Measurements from ENCODE around the gene UQCR11.
A peak's percentile ranks its signal among the peaks of the same experiment; 100 is the strongest.

UQCR11 gene

DNA sequence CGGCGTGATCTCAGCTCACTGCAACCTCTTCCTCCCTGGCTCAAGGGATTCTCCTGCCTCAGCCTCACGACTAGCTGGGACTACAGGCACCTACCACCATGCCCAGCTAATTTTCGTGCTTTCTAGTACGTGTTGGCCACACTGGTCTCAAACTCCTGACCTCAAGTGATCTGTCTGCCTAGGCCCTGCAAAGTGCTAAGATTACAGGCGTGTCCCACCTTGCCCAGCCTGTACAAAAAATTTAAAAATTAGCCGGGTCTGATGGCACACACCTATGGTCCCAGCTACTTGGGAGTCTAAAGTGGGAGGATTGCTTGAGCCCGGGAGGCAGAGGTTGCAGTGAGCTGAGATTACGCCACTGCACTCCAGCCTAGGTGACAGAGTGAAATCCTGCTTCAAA lies 32.5 kb downstream of the UQCR11 start:
- DNase-seq (ENCODE audit: insufficient read length, low spot score) = no peak
- no peak for FAIRE-seq

DNA sequence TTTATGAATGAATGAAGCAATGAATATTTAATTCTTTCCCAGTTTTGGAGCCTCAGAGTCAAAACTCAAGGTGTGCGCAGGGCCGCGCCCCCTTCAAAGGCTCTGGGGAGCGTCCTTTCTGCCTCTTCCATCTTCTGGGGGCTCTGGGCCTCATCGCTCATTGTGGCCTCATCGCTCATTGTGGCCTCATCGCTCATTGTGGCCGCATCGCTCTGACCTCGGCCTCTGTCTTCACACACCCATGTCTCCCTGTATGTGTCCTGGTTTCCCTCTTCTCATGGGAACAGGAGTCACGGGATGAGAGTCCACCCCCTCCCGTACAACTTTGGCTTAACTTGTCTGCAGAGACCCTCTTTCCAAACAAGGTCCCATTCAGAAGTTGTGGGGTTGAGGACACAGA lies 33.9 kb downstream of the UQCR11 start:
- DNase-seq (ENCODE audit: insufficient read length, low spot score) (no peak), FAIRE-seq (no peak)

DNA sequence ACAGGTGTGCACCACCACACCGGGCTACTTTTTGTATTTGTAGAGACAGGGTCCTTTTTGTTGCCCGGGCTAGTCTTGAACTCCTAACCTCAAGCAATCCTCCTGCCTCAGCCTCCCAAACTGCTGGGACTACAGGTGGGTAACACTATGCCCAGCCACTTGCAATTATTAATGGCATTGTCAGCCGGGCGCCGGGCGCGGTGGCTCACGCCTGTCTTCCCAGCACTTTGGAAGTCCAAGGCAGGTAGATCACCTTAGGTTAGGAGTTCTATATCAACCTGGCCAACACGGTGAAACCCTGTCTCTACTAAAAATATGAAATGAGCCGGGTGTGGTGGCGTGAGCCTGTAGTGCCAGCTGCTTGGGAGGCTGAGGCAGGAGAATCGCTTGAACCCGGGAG lies 34.4 kb downstream of the UQCR11 start:
- DNase-seq (ENCODE audit: insufficient read length, low spot score) (no peak), FAIRE-seq (no peak)

DNA sequence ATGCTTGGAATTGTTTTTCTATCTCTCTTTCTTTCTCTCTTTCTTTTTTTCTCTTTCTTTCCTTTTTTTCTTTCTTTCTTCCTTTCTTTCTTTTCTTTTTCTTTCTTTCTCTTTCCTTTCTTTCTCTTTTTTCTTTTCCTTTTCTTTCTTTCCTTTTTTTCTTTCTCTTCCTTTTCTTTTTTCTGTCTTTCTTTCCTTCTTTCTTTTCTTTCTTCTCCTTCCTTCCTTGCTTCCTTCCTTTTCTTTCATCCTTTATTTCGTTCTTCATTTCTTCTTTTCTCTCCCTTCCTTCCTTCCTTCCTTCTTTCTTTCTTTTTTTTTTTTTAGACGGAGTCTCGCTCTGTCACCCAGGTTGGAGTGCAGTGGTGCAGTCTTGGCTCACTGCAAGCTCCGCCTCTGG lies 35.3 kb downstream of the UQCR11 start:
- DNase-seq (ENCODE audit: insufficient read length, low spot score) = no peak
- no peak for FAIRE-seq

DNA sequence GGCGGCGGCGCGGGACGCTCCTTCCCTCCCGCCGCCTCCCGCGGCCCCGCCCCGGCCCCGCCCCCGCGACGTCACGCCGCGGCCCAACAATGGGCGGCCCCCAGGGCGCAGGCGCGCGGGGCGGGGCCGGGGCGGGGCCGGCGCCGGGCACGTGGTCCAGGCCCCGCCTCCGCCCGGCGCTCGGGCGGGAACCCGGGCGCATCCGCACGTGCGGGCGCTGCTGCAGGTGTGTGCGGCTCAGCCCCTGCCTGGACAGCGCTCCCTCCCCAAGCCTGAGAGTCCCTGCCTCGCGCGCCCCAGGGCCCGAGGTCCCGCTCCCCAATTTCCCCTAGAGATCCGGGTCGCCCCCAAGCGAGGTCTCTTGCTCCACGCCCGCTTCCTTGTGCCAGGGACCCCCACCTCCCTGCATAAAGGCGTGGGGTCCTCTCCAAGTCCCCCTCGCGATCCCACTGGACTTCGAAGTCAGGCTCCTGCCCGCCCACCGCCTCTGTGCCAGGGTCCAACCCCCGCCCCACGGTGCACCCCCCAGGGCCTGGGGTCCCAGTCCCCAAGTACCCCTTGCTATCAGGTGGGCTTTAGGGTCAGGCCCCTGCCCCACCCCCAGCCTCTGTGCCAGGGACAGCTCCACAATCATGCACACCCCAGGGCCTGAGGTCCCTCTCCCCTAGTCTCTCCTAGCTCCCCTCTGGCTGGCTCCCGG lies 36.8 kb downstream of the UQCR11 start, which contains the start of gene MEX3D:
TSS of gene MEX3D (minus strand) at position 6 of the 700 bp plus-strand sequence. CDS start 267 bp downstream, outside the sequence.
- DNase-seq (ENCODE audit: insufficient read length, low spot score) (peak; percentile 86), FAIRE-seq (no peak)

DNA sequence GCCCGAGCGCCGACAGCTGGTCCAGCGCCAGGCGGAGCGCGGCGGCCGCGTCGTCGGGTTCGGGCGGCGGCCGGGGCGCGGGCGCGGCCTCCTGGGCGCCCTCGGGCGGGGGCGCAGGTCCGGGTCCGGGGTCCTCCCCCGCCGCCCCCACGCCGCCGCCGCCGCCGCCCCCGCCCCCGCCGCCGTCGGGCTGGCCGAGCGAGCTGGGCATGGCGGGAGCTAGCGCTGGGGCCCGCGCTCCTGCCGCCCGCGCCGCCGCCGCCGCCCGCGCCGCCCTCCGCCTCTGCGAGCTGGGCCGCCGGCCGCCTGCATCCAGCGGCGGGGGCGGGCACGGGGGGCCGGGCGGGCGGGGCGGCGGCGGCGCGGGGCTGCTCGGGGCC lies 37.4 kb downstream of the UQCR11 start:
- FAIRE-seq (no peak), DNase-seq (ENCODE audit: insufficient read length, low spot score) (no peak)

DNA sequence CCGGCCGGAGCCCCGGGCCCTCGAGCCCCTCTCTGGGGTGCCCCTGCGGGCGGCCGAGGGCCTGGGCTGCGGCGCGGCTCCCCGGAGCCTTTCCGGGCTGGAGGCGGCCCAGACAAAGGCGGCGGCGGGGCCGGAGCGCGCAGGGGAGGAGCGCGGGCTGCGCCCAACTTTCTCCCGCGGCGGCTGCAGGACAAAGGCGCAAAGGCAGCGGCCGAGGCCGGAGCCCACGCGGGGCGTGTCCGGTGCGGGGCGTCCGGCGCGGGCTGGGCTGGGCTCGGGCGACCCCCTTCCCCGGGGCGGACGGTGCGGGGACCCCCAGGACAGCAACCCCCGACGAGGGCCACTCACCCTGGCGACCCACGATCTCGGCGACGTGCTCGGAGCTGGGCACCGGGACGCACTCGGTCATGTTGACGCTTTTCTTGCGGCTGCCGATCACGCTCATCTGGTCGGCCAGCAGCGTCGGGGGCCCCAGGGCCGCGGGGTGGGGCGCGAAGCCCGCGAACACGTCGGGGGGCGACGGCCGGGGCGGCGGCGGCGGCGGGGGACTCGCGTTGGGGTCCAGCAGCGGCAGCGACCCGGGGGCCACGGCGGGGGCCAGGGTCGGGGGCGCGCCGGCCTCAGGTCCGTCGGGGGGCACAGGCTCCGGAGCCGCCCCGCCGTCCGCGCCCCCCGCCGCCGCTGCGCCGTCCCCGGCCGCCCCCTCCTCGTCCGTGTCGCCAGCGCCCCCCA lies 38.0 kb downstream of the UQCR11 start:
- no peak for DNase-seq (ENCODE audit: insufficient read length, low spot score)
- FAIRE-seq = no peak

DNA sequence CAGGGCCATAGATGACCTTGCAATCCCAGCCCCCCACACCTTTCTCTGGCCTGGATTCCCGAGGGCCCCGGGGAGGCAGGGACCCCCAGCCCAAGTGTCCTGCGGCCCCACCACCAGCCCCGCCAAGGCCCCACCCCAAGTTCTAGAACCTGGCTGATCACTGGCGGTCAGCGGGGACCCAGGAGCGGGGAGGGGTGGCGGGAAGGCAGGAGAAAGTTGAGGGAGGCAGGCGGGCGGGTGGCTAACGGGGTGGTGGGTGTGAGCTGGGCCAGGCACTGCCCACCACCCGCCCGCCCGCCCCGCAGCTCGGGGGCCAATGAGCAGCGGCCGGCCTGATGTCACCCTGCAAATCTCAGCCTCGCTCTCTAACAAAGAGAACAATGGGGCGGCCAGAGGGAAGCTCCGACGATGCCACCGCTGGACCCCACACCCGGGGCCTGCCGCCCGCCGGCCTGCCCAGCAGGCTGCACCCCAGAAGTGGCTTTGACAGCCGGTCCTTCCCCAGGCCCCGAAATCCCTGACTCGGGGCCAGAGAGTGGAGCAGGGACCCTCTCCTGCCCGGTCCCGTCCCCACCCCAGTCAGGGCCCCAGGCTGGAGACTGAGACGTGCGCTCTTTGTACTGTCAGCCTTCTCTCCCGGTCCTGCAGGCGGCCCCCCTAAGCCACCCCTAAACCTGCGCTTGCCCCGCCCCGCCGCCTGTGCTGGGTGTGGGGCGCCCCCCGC lies 38.7 kb downstream of the UQCR11 start:
- FAIRE-seq (no peak), DNase-seq (ENCODE audit: insufficient read length, low spot score) (peak; percentile 82)

DNA sequence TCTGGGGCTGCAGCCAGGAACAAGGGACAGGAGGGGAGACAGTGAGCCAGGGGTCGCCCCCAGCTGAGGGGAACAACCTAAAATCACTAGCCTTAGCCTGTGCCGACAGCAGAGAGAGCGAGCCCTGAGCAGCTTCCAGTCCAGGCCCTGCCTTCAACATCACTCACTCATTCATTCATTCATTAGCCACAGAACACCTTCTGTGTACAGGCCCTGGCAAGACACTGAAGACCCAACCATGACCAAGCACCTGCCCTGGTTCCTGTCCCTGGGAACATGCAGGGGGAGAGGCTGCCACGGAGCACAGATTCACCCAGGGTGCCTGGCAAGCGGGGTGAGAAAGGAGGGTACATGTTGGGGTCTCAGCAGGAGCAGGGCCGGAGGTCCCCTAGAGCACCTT lies 42.0 kb downstream of the UQCR11 start:
- no peak for FAIRE-seq
- no peak for DNase-seq (ENCODE audit: insufficient read length, low spot score)

DNA sequence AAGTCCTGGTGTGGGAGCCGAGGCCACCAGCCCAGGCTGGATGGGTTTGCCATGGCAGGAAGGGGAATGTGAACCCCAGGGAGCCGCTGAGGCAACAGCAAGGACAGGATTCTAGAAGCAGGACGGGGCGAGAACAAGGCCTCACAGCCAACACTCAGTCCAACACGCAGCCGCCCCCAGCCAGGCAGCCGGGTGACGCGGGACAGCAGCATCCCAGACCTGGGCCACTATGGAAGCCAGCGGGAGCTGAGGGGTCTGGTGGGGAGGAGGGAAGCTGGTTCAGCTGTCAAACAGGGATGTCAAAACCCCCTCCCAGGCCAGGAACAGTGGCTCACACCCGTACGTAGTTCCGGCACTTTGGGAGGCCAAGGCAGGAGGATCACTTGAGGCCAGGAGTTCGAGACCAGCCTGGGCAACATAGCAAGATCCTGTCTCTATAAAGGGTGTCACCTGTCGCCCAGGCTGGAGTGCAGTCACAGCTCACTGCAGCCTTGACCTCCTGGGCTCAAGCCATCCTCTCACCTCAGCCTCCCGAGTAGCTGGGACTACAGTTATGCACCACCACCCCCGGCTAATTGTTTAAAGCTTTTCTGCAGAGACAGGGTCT lies 43.9 kb downstream of the UQCR11 start:
- FAIRE-seq (no peak), DNase-seq (ENCODE audit: insufficient read length, low spot score) (no peak)

DNA sequence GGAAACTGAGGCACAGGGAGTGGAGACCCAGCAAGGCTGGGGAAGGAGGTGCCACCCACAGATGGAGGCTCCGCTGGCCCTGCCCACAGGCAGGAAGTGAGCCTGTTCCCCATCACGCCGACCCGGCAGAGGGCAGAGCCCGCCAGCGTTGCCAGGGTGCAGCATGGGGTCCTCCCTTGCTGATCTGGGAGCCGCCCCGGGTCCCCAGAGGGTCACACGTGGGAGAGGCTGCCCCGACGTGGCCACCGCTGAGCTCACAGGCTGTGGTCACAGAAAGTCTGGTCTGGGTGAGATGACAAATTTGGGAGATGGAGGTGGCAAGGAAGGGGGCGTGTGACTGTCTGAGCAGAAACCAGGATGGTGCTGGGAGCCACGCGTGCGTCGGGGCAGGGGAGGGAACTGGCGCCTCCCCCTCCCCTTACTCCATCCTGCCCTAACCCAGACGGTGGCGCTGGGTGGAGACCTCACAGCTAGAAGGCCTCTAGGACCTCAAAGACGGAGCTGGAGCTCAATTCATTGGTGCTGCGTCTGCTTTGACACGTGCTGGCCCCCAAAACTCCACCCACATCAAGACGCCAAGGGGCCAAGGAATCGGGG lies 44.9 kb downstream of the UQCR11 start:
- FAIRE-seq (no peak), DNase-seq (ENCODE audit: insufficient read length, low spot score) (no peak)

DNA sequence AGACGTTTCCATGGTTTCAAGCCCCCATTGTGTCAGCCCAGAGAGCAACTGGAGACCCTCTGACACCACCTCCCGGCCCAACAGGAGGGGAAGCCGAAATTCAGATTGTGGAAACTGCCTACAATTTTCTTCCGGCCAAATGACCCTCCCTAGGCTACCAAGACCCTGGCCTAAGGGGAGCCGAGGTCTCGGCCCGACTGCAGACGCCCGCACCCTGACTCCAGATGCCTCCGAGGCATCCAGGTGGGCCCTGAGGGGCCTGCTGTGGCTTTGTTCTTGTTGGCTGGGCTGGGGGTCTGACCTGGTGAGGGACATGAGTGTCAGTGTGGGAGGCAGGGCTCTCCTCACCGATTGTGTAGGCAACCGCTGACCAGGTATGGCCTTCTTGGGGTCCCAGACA lies 46.7 kb downstream of the UQCR11 start:
- DNase-seq (ENCODE audit: insufficient read length, low spot score) (no peak), FAIRE-seq (no peak)

DNA sequence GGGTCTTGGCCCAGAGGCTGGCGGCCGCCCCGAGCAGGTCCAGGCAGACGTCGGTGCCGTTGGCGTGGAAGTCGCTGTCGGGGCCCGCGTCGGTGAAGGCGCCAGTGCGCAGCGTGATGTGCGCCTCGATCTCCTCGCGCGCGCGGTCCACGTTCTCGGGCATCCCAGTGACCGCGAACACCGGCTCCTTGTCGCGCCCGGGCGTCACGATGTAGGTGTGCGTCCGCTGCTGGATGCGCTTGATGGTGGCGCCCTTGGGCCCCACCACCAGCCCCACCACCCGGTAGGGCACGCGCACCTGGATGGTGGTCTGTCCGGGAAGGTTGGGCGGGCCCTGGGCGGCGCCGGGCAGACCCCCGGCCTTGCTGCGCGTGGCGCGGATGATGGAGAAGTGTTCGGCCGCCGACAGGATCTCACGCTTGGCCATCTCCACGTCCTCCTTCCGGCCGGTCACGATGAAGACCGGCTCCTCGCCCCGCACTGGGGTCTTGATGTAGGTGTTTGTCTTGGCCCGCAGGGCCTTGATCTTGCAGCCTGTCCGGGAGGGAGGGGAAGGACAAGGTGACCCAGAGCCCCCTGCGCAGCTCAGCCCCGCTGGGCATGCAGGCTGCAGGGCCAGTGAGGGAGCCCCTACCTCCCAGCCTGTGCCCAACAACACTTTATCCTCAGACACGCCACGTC lies 48.7 kb downstream of the UQCR11 start:
- FAIRE-seq (no peak), DNase-seq (ENCODE audit: insufficient read length, low spot score) (no peak)

DNA sequence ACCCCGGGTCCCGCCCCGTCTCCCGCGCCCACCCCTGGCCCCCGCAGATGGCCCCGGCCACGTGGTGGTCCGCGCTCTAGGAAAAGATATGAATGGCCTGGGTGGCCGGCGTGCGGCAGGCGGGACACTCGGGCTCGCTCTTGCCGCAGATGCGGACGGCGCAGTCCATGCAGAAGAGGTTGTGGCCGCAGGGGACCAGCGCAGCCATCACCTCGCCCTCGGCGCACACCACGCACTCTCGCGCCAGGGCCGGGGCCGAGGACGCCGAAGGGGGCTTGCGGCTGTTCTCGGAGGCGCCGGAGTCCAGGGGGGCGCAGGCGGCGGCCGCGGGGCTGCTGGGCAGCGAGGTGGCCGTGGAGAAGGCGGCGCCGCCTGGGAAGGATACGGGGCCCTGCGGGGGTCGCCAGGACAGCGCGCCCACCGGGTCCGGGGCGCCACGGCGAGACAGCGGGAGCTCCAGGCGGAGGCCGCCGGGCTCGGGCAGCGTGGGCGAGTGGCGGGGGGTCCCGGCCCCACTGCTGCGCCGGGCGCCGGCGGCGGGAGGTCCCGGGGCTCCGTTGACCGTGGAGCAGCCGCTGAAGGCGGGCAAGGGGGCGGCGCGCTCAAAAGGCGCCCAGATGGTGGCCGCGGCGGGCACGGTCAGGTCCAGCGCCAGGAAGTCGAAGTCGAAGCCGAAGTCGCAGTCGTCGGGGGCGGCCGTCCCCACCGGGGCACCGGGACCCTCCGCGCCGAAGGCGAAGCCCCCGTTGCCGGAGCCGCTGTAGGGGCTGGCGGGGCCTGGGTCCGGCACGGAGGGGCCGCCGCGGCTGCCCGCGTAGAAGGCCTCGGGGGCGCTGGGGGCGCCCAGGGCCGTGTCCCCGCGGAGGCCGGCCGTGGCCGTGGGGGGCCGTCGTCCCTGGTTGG lies 49.5 kb downstream of the UQCR11 start:
- no peak for FAIRE-seq
- DNase-seq (ENCODE audit: insufficient read length, low spot score) = no peak

DNA sequence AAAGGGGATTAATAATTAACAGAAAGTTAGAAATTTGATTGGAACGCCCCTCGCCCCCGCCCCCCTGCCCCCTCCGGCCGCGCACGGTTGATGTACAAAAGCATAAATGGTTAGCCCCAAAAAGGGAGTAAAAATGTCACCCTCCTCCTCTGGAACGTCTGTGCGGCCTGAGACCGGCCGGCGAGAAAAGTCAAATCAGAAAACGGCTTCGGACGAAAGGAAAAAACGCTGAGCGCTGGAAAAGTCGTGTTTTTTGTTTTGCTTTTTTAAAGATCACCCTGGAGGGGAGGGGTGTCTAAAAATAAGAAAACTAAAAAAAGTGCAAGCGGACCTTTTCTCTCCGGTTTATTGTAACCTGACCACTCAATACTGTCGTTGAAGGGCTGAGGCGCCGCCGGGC lies 50.3 kb downstream of the UQCR11 start:
- no peak for DNase-seq (ENCODE audit: insufficient read length, low spot score)
- FAIRE-seq = no peak

DNA sequence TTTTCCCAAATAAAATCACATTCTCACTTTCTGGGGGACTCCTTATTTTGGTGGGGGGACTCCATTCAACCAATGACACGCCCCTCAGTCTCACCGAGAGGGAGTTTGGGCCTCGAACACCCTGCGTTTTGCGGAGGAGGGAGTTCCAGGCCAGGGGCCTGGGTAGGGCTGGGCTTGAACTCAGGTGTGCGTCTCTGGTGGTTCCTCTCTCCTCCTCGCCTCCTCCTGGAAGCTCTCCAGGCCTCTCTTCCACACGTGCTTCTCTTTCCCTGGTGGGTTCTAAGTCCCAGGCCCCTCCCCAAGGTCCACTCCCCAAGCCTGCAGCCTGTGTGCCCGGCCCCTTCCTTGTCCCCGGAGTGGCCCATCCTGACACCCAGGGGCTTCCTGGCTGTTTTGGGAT lies 51.8 kb downstream of the UQCR11 start:
- DNase-seq (ENCODE audit: insufficient read length, low spot score) (no peak), FAIRE-seq (no peak)

DNA sequence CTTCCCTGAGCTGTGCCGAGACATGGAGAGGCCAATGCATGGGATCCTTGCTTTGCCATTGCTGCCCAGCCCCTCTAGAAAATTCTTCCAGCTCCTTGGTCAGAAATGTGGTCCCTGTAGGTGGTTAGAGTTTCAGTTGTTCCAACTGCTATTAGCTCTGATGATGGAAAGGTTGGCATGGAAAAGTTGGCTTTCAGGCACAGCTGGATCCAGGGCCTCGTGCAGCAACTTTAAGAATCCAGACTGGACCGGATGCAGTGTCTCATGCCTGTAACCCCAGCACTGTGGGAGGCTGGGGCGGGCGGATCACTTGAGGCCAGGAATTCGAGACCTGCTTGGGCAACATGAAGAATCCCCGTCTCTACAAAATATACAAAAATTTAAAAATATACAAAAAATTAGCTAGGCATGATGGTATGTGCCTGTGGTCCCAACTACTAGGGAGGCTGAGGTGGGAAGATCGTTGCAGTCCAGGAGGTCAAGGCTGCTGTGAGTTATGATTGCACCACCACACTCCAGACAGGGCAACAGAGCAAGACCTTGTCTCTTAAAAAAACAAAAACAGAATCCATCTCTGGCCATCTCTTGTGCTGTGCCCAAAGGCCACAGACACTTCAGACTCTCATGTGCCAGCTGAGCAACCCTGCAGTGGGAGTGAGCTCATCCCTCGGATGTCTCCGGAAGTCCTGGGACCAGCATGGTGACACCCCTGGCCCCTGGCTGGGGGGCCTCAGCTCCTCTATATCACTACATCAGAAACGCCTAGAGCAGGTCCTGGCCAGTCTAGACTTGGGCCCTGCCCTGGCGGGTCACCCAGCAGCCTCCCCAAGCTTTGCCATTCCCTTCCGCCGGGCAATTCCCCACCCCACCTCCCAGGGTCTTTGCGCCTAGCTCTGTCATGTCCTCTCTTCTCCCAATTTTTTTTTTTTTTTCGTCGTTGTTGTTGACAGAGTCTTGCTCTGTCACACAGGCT lies 53.9 kb downstream of the UQCR11 start:
- no peak for FAIRE-seq
- no peak for DNase-seq (ENCODE audit: insufficient read length, low spot score)

DNA sequence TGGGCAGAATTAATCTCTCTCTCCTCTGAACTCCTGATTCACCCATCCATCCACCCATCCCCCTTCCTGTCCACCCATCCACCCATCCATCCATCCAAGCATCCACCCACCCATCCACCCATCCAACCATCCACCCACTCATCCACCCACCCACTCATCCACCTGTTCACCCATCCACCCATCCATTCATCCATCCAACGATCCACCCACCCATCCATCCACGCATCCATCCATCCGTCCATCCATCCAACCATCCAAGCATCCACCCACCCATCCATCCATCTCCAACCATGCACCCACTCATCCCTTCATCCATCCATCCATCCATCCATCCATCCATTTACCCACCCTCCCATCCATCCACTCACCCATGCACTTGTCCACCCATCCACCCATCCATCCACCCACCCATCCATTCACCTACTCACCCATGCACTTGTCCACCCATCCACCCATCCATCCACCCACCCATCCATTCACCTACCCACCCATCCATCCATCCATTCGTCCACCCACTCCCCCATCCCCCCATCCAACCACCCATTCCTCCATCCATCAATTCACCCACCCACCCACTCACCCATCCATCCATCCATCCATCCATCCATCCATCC lies 55.8 kb downstream of the UQCR11 start:
- DNase-seq (ENCODE audit: insufficient read length, low spot score) (no peak), FAIRE-seq (peak; percentile 64)

All from HTR-8/SVneo (cell line).